HG03097 (cell line): ENCODE results near the gene OLFML3.
"Not testable (repeated sequence)": the region's sequence is repeated elsewhere in the genome, so short reads cannot be mapped to it uniquely, and the experiment has no call there.

Experiments used
- ATAC-seq: cut with Tn5 transposase; IDR thresholded peaks from one replicate; pipeline ENCODE4 v1.9.1; 2021; ENCODE audit not compliant: unreplicated experiment, low FRiP score

Gene OLFML3

DNA sequence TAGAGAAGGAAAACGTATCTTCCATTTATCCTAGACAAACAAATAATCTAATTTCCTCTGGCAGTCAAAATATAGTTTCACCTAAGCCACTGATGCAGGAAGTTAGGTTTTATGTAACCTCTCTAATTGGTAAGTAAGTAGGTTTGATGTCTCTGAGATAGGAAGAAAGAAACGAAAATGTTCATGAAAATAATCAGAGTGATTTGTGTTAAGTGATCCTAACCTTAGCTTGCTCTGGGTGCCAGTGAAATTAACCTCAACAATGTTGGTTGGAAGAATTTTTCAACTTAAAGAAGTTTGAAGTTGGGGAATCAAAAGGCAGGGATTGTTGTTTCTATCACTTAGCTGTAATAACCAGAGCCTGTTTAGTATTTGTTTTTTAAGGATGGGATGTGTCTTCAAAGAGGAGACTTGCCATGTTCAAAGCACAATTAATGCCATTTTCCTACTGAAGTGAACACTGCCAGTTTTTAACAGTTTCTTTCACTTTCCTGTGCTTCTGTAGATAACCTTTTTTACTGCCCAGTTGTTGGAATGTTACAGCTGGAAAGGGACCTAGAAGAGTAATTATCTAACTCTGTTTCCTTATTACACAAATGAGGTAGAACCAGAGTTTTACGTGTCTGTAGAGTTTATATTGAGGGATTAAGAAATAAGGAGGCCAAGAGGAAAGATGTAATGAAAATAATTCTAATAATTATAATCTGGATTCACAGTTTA lies 31.7 kb upstream of the OLFML3 start:
- ATAC-seq, result no peak

GRCh38 chr1:113948151-113948550 lies 31.1 kb upstream of the OLFML3 start:
- not testable (repeated sequence) for ATAC-seq

- ATAC-seq, result no peak
Observed at GRCh38 chr1:113949007-113949406, 30.3 kb upstream of the OLFML3 start.

- ATAC-seq, result no peak
Observed at GRCh38 chr1:113950908-113951307, 28.4 kb upstream of the OLFML3 start.

DNA sequence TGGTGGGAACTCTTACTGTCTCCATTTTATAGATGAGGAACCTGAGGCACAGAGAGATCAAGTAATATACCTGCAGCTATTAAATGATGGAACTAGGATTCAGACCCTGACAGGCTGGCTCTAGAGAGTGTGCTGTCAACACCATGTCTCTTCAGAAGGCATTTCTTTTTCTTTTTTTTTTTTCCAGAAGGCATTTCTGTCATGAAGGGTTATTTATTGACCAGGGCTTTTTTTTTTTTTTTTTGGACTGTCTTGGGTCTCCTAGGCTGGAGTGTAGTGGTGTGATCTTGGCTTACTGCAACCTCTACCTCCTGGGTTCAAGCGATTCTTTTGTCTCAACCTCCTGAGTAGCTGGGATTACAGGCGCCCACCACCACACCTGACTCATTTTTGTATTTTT lies 27.6 kb upstream of the OLFML3 start:
- ATAC-seq, result no peak

- ATAC-seq, result no peak
Observed at GRCh38 chr1:113957984-113958383, 21.3 kb upstream of the OLFML3 start.

DNA sequence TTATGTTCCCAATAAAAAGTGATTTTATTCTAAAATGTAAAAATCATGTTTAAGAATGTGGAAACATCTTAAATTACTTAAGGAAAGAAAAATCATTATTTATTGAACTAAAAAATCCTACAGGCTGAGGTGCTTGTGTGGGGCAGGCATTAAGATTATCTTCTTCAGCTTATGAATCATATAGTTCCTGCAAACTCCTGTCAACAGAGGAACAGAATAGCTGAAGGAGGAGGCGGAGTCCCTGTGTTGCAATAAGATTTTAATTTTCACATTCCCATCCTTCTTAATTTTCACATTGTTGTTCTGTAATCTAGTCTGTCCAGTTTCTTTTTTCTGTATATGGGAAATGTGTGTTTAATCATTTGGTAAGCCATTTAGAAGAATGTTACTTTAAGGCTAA lies 20.6 kb upstream of the OLFML3 start:
- ATAC-seq, result no peak

DNA sequence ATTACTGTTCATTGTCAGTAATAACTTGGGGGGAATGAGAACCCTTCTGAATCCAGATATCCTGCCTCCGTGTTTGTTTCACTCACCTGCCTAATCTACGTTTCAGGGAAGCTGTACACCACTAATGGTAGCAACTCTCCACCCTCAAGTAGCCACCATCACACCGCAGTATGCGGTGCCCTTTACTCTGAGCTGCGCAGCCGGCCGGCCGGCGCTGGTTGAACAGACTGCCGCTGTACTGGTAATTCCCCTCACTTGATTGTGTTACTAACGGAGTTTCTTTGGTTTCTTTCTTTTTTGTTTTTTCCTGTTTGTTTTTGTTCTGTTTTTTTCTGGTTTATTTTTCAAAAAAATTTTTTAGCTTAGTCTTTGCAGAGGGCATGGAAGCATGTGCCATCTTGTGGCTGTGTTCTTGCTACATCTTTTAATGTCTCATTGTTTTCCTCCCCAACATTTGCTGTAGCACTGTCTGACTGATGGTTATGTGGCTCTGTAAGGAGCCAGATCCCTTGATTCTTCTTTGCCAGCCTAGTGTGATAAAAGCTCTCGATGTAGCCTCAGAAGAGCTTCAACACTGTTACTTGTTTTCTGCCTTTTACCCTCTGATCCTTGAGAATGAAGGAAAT lies 15.9 kb upstream of the OLFML3 start:
- ATAC-seq, result no peak

DNA sequence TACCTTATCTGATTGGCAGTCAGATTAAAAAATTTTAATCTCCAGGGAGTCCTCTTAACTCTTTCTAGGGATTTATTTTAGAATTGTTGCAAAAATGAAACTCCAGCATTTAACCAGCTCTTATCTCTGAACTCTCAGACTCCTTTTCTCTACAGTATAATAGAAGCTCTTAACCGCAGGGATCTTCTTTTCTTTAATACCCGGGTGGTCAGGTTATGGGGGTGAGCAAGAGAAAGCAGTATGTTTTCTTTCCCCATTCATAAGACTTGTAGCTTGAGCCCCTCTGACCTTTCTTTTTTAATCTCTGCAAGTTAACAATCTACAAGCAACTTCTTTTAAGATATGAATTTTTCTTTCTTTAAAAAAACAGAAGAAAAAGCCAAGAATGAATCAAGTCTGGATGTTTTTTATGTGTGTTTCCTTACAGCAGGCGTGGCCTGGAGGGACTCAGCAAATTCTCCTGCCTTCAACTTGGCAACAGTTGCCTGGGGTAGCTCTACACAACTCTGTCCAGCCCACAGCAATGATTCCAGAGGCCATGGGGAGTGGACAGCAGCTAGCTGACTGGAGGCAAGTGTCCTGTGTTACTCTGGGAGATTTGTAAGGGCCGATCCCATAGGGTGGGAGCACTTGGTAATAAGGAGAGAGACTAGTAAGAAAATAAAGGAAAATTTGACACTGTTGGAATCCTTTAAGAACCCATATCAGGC lies 13.4 kb upstream of the OLFML3 start:
- ATAC-seq, result no peak

GRCh38 chr1:113972954-113973353 lies 6.3 kb upstream of the OLFML3 start:
- ATAC-seq, result no peak

DNA sequence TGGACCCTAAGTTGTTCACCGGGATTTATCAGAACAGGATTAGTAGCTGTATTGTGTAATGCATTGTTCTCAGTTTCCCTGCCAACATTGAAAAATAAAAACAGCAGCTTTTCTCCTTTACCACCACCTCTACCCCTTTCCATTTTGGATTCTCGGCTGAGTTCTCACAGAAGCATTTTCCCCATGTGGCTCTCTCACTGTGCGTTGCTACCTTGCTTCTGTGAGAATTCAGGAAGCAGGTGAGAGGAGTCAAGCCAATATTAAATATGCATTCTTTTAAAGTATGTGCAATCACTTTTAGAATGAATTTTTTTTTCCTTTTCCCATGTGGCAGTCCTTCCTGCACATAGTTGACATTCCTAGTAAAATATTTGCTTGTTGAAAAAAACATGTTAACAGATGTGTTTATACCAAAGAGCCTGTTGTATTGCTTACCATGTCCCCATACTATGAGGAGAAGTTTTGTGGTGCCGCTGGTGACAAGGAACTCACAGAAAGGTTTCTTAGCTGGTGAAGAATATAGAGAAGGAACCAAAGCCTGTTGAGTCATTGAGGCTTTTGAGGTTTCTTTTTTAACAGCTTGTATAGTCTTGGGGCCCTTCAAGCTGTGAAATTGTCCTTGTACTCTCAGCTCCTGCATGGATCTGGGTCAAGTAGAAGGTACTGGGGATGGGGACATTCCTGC lies 3.9 kb upstream of the OLFML3 start:
- ATAC-seq, result no peak

GRCh38 chr1:113976609-113977278 lies 2.5 kb upstream of the OLFML3 start:
- no peak for ATAC-seq

- ATAC-seq, result no peak
Observed at GRCh38 chr1:113977906-113978305, 1.4 kb upstream of the OLFML3 start.

DNA sequence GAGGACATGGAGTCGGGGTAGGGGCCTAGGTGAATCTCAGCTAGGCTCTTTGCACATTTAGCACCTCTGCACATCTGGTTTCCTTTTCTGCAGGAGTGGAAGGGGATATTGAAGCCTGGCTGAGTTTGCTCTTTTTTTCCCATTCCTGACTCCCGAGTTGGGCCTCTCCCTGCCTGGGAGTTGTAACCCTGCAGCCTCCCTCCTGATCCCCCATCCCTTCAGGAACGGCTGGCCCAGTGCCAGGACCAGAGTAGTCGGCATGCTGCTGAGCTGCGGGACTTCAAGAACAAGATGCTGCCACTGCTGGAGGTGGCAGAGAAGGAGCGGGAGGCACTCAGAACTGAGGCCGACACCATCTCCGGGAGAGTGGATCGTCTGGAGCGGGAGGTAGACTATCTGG lies 836 bp downstream of the OLFML3 start:
- ATAC-seq, result no peak

- no peak for ATAC-seq
Observed at GRCh38 chr1:113981962-113982931, 3.0 kb downstream of the OLFML3 start.

DNA sequence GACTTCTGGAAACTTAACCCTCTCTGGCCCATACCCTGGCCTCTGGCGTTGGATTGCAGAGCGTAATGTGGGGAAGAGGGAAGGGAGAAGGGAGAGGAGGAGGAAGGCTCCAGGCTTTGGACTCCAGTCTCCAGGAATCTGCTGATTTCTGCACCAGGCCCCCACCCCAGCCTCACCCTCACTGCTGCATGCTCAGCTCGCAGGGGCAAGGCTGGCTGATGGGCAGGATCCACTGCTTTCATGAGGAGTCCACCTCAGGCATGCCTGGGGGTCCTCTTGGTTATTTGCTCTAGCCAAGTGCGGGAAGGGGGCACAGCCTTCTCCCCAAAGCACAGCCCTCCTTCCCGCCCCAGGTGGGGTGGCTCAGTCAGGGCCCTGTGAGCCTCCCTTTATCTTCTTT lies 3.7 kb downstream of the OLFML3 start:
- no peak for ATAC-seq

DNA sequence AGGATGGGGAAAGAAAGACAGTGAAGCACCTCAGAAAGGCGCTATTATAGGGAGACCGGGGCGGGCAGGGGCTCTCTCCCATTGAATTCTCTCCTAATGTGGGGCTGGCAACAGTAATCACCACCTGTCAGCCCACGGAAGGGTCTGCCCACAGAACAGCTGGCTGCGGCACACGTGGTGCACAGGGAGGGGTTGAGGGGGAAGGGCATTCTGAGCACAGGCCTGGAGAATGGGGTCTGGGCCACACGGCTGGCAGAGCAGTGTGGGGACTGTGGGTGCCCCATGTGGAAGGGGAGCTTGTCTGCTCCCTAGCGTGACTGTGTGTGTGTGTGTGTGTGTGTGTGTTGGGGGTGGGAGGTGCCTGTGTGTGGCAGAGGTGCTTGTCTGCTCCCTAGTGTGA lies 4.1 kb downstream of the OLFML3 start:
- ATAC-seq, result no peak

DNA sequence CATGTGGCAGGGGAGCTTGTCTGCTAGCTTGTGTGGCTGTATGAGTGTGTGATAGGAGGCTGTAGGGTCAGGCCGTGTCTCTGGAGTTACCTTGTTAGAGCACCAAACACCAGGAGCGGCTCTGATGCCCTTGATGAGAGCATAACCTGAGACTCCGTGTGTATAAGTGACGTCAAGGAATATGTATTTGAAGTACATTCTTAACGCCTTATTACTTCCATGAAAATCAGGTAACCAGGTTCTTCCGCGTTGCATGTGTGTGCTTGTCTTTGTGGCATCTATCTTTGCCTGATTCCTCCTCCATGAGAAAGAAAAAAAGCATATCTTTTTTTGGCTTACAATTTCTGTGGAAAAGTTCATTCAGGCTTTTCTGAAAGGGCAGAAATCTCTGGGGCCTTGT lies 4.6 kb downstream of the OLFML3 start:
- no peak for ATAC-seq

GRCh38 chr1:113984710-113985109 lies 5.4 kb downstream of the OLFML3 start:
- ATAC-seq, result no peak

GRCh38 chr1:113986802-113987201 lies 7.5 kb downstream of the OLFML3 start:
- ATAC-seq, result no peak
